ENCODE data around the gene DIPK1A. TPM values are rescaled to one million over a fixed set of nuclear protein-coding genes. Genes with fewer than 3 reads are reported as not detected.

DIPK1A gene
- total RNA-seq, 1 experiment from 2014 or later = 3.8 TPM

DNA sequence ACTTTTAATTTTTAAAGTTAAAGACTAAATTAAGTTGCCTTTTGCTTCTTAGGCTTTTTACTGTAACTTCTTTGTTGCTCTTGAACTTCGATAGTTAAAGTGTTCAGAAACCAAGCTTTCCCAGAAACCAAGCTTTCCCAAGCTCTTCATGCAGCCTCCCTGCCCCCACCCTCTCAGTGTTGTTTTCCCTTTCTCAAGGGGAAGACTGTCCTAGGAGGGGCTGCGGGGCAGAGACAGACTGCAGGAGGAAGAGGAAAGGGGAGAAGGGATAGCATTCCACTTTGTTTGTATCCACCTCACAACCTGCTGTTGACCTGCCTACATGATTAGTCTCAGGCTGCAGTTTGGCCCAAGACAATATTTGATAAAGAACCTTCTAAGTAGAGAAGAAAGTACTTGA lies 39.0 kb upstream of the DIPK1A start:
- Mint-ChIP-seq H3K9me3 (no peaks in the 10 kb centered on the region), H3K27ac (peak overlapping the region; percentile 76 to 90 (median 85)), H3K4me1 (peaks cover 14 to 31% of the 10 kb centered on the region in 2 experiments), H3K36me3 (ENCODE audit: insufficient read depth in 1 of 3, low read depth in 3 of 3) (no peaks in the 10 kb centered on the region), H3K27me3 (ENCODE audit: low read depth) (no peaks in the 10 kb centered on the region), H3K4me3 (peak overlapping the region in 1 of 2 experiments; percentile 25; a peak in 1 of 5 replicates)
- no peaks in the 10 kb centered on the region for H3K79me2 ChIP-seq (ENCODE audit: insufficient read depth, low read length)
- no peak overlapping the region for H3K56ac ChIP-seq (ENCODE audit: insufficient read length, low read depth, low read length)
- H2AK5ac ChIP-seq (ENCODE audit: insufficient read length, low read length) = no peak overlapping the region
- WGBS (ENCODE audit: extremely low coverage, insufficient read length, low lambda C conversion rate) = no CpG with 5 or more reads among the region's 2 CpGs
- no peak overlapping the region for H2BK15ac ChIP-seq (ENCODE audit: low read depth, low read length)
- H4K5ac ChIP-seq (ENCODE audit: insufficient read length, low read depth, low read length) = no peak overlapping the region
- no peaks in the 10 kb centered on the region for H3K27me3 ChIP-seq (ENCODE audit: insufficient read depth, low read length)
- H2BK5ac ChIP-seq (ENCODE audit: insufficient read length, low read length) = no peak overlapping the region
- H3K18ac ChIP-seq (ENCODE audit: insufficient read length, low read depth, low read length) = no peak overlapping the region
- no peak for TF ChIP-seq CTCF (conservative IDR thresholded peaks at IDR 0.05)
- H2AFZ ChIP-seq (ENCODE audit: low read length) = no peak overlapping the region
- peak overlapping the region; percentile 11 for H3K4me2 ChIP-seq (ENCODE audit: insufficient read depth, insufficient read length, low read length)
- DNase-seq = peak; percentile 68
- no peak overlapping the region for H4K8ac ChIP-seq (replicated peaks; ENCODE audit: insufficient read length, low read depth, low read length)
- no peaks in the 10 kb centered on the region for H3K79me1 ChIP-seq (ENCODE audit: insufficient read depth, low read depth, low read length, poor library complexity, severe bottlenecking)
- no peak overlapping the region for H2BK120ac ChIP-seq (ENCODE audit: low read depth, low read length, poor library complexity, severe bottlenecking)
- no peak overlapping the region for H2BK12ac ChIP-seq (ENCODE audit: insufficient read length, low read depth, low read length)
- H2BK20ac ChIP-seq (ENCODE audit: low read depth, low read length, poor library complexity, severe bottlenecking) = no peak overlapping the region
- H4K20me1 ChIP-seq (ENCODE audit: control insufficient read depth, insufficient read depth, insufficient read length) = no peaks in the 10 kb centered on the region
- peak overlapping the region; percentile 58 for H3K27ac ChIP-seq (ENCODE audit: insufficient read length, low read depth, low read length)
- H4K91ac ChIP-seq (ENCODE audit: insufficient read length, low read depth, low read length) = no peak overlapping the region
- no peaks in the 10 kb centered on the region for H3K23me2 ChIP-seq (ENCODE audit: insufficient read length, low read depth, low read length, poor library complexity, severe bottlenecking)
- no peak overlapping the region for H3K9ac ChIP-seq (ENCODE audit: extremely low read depth, insufficient read length, low read length)
- no peak overlapping the region for H3K23ac ChIP-seq (ENCODE audit: insufficient read length, low read depth, low read length)
- no peaks in the 10 kb centered on the region for H3K4me1 ChIP-seq (ENCODE audit: insufficient read depth, low read length)
- H3K4ac ChIP-seq (ENCODE audit: low read depth, low read length) = no peak overlapping the region
- no peak overlapping the region for H3T11ph ChIP-seq (ENCODE audit: low read length)
- no peak overlapping the region for H3K14ac ChIP-seq (ENCODE audit: insufficient read depth, low read length)
- H3K9me3 ChIP-seq (ENCODE audit: control insufficient read depth, low read depth, low read length) = no peaks in the 10 kb centered on the region

Measured in H9 (cell line).